ENCODE data around the gene RGL1. TPM values are rescaled to one million over a fixed set of nuclear protein-coding genes. Genes with fewer than 3 reads are reported as not detected.

The RGL1 gene
- total RNA-seq, 1 experiment from 2014 or later: 2.1 TPM

DNA sequence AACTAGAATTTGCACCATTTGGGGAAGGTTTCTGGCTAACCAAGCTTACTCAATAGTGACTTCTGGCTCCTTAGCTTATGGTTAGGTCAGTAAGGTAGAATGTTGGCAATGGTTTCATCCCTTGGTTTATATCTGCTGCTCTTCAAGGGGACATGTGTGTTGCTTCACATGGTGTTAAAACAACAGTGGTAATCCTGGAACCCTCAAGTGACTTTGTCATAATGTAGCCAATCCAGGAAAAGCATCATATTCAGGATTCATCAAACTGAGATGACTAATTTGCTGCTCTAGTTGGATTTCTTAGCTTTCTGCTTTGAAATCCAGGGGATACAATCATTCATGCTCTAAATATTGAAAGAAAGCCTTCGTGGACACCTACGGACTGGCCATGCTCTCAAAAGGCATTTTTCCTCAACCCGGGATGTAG lies 108.7 kb downstream of the RGL1 start:
- intact Hi-C loops (cut with micrococcal nuclease): no loop called here
- Mint-ChIP-seq H3K4me1 (ENCODE audit: insufficient read depth, unreplicated experiment) (peaks cover 13% of the 10 kb centered on the region), H3K36me3 (ENCODE audit: insufficient read depth, unreplicated experiment) (no peaks in the 10 kb centered on the region), H3K27ac (ENCODE audit: low read depth, unreplicated experiment) (no peak overlapping the region), H3K4me3 (ENCODE audit: unreplicated experiment) (no peak overlapping the region), H3K9me3 (ENCODE audit: unreplicated experiment) (no peaks in the 10 kb centered on the region), H3K27me3 (ENCODE audit: insufficient read depth, unreplicated experiment) (no peaks in the 10 kb centered on the region)
- CTCF ChIA-PET: interaction anchor here (0.7 to 5.7 kb wide), 3 partner anchors 16 to 260 kb away, joined by 3 to 225 read pairs (median 60); partner anchors contain the start of gene APOBEC4
- no peak for TF ChIP-seq CTCF (IDR thresholded peaks at IDR 0.05; ENCODE audit: unreplicated experiment)
- POLR2A ChIA-PET: interaction anchor here (0.8 to 1.5 kb wide), 5 partner anchors 228 to 304 kb away, joined by 3 to 5 read pairs (median 3); no protein-coding TSS in a partner anchor
- DNase-seq (ENCODE audit: unreplicated experiment): no peak
- no TSS peak for BruUV-seq (replicated peaks)

DNA sequence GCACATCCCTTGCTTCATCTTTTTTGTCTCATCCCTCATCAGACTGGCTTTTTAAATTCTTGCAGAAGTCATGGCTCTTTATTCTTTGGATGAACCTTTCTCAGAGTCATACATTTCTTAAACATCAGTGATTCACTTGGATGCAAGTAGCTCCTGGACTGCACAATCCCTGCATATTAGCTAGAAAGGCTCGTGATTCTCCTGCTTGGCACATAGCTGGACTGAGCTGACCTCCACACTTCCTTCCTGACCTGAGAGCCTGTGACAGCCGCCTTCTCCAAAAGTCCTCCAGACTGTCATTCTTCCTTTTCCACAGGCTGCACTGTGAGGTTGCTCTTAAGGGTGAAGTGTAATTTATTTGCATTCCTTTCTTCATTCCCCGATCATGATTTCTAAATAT lies 109.4 kb downstream of the RGL1 start:
- CTCF ChIA-PET: interaction anchor here (0.7 to 5.7 kb wide), 10 partner anchors 12 to 305 kb away, joined by 3 to 225 read pairs (median 13); partner anchors contain the start of gene APOBEC4
- Mint-ChIP-seq H3K9me3 (ENCODE audit: unreplicated experiment) (no peaks in the 10 kb centered on the region), H3K27ac (ENCODE audit: low read depth, unreplicated experiment) (no peak overlapping the region), H3K36me3 (ENCODE audit: insufficient read depth, unreplicated experiment) (no peaks in the 10 kb centered on the region), H3K4me1 (ENCODE audit: insufficient read depth, unreplicated experiment) (peaks cover 13% of the 10 kb centered on the region), H3K27me3 (ENCODE audit: insufficient read depth, unreplicated experiment) (no peaks in the 10 kb centered on the region), H3K4me3 (ENCODE audit: unreplicated experiment) (no peak overlapping the region)
- no TSS peak for BruUV-seq (replicated peaks)
- POLR2A ChIA-PET: interaction anchor here (0.6 to 3.5 kb wide), 6 partner anchors 170 to 305 kb away, joined by 3 to 24 read pairs (median 3); partner anchors contain the start of gene ARPC5
- TF ChIP-seq CTCF (IDR thresholded peaks at IDR 0.05; ENCODE audit: unreplicated experiment): no peak
- DNase-seq (ENCODE audit: unreplicated experiment): no peak
- intact Hi-C loops (cut with micrococcal nuclease): no loop called here

GRCh38 chr1:183914891-183915290 lies 110.0 kb downstream of the RGL1 start:
- DNase-seq (ENCODE audit: unreplicated experiment): no peak
- BruUV-seq (replicated peaks): no TSS peak
- Mint-ChIP-seq H3K4me3 (ENCODE audit: unreplicated experiment) (no peak overlapping the region), H3K27me3 (ENCODE audit: insufficient read depth, unreplicated experiment) (no peaks in the 10 kb centered on the region), H3K9me3 (ENCODE audit: unreplicated experiment) (no peaks in the 10 kb centered on the region), H3K4me1 (ENCODE audit: insufficient read depth, unreplicated experiment) (peaks cover 13% of the 10 kb centered on the region), H3K27ac (ENCODE audit: low read depth, unreplicated experiment) (no peak overlapping the region), H3K36me3 (ENCODE audit: insufficient read depth, unreplicated experiment) (no peaks in the 10 kb centered on the region)
- intact Hi-C loops (cut with micrococcal nuclease): loop anchor here (5.0 kb wide), 1 partner anchor 633 kb away; no protein-coding TSS in a partner anchor
- ChIA-PET CTCF (interaction anchor here (0.7 to 5.7 kb wide), 30 partner anchors 7 to 956 kb away, joined by 3 to 225 read pairs (median 6); partner anchors contain the start of gene APOBEC4), POLR2A (interaction anchor here (0.6 to 3.5 kb wide), 8 partner anchors 97 to 289 kb away, joined by 3 to 36 read pairs (median 4); partner anchors contain the start of genes APOBEC4 and ARPC5)
- TF ChIP-seq CTCF (IDR thresholded peaks at IDR 0.05; ENCODE audit: unreplicated experiment): no peak

GRCh38 chr1:183915625-183916510 lies 110.9 kb downstream of the RGL1 start:
- no peaks in the 10 kb centered on the region for H3K36me3 Mint-ChIP-seq (ENCODE audit: insufficient read depth, unreplicated experiment)
- no TSS peak for BruUV-seq (replicated peaks)
- ChIA-PET POLR2A (interaction anchor here (0.7 to 3.5 kb wide), 14 partner anchors 16 to 306 kb away, joined by 3 to 36 read pairs (median 4); partner anchors contain the start of genes APOBEC4, ARPC5 and TSEN15), CTCF (interaction anchor here (0.5 to 5.7 kb wide), 68 partner anchors 8 to 1393 kb away, joined by 3 to 225 read pairs (median 5); partner anchors contain the start of genes APOBEC4 and RGL1)
- peaks cover 13% of the 10 kb centered on the region for H3K4me1 Mint-ChIP-seq (ENCODE audit: insufficient read depth, unreplicated experiment)
- no peaks in the 10 kb centered on the region for H3K9me3 Mint-ChIP-seq (ENCODE audit: unreplicated experiment)
- intact Hi-C loops (cut with micrococcal nuclease): loop anchor here (1.0 to 5.0 kb wide), 7 partner anchors 231 to 634 kb away; no protein-coding TSS in a partner anchor
- DNase-seq (ENCODE audit: unreplicated experiment): peak; percentile 99
- H3K4me3 Mint-ChIP-seq (ENCODE audit: unreplicated experiment): peak overlapping the region; percentile 27
- peak; percentile 90 for TF ChIP-seq CTCF (IDR thresholded peaks at IDR 0.05; ENCODE audit: unreplicated experiment)
- no peaks in the 10 kb centered on the region for H3K27me3 Mint-ChIP-seq (ENCODE audit: insufficient read depth, unreplicated experiment)
- H3K27ac Mint-ChIP-seq (ENCODE audit: low read depth, unreplicated experiment): peak overlapping the region; percentile 55

Measured in MCF 10A (cell line).